Liver (tissue), 9 donors: Measurements from ENCODE around the gene TANGO2. TPM values are rescaled to one million over a fixed set of nuclear protein-coding genes. Genes with fewer than 3 reads are reported as not detected.

Source experiments
- DNase-seq: peaks from one replicate; pipeline ENCODE4 v3.0.0-alpha.2; 2017; ENCODE audit warnings: low spot score
- H3K27ac ChIP-seq, 2 donors: one replicate each; pipeline ENCODE4 v1.7.0; 2013; ENCODE audit warnings: inconsistent platforms in 2 of 2, low read length in 2 of 2, control low read depth in 1 of 2, low read depth in 1 of 2, mild to moderate bottlenecking in 1 of 2
- H3K27me3 ChIP-seq, 4 donors: one replicate each; pipeline versions ENCODE4 v1.6.1 to v1.7.0; 2013; ENCODE audit warnings: low read length in 3 of 4, inconsistent platforms in 1 of 4, mild to moderate bottlenecking in 1 of 4, moderate library complexity in 1 of 4; ENCODE audit not compliant: control insufficient read depth in 4 of 4, insufficient read depth in 4 of 4
- H3K36me3 ChIP-seq, 4 donors: one replicate each; pipeline versions ENCODE4 v1.6.1 to v1.7.0; 2013; ENCODE audit warnings: low read length in 3 of 4, mild to moderate bottlenecking in 3 of 4, low read depth in 1 of 4, moderate library complexity in 1 of 4; ENCODE audit not compliant: control insufficient read depth in 4 of 4, insufficient read depth in 3 of 4
- H3K4me1 ChIP-seq, 4 donors: one replicate each; pipeline versions ENCODE4 v1.6.1 to v1.7.0; 2013; ENCODE audit warnings: low read length in 3 of 4, mild to moderate bottlenecking in 3 of 4, moderate library complexity in 1 of 4; ENCODE audit not compliant: control insufficient read depth in 4 of 4, insufficient read depth in 4 of 4
- H3K4me3 ChIP-seq, 3 donors: one replicate each; pipeline versions ENCODE4 v1.6.1 to v1.7.0; 2013; ENCODE audit warnings: low read length in 3 of 3, control low read depth in 1 of 3, low read depth in 1 of 3, mild to moderate bottlenecking in 1 of 3
- H3K9ac ChIP-seq, 2 donors: one replicate each; pipeline ENCODE4 v1.7.0; 2013; ENCODE audit warnings: low read length in 2 of 2, mild to moderate bottlenecking in 2 of 2, moderate library complexity in 2 of 2, control low read depth in 1 of 2, low read depth in 1 of 2
- H3K9me3 ChIP-seq, 4 donors: one replicate each; pipeline versions ENCODE4 v1.6.1 to v1.7.0; 2013; ENCODE audit warnings: low read length in 3 of 4; ENCODE audit not compliant: control insufficient read depth in 4 of 4
- ATF3 ChIP-seq: IDR thresholded peaks from 2 replicates; pipeline ENCODE4 v1.6.1; 2016; ENCODE audit warnings: antibody characterized with exemption
- CTCF ChIP-seq: fragments of 150-350 bp; IDR thresholded peaks from 2 replicates; pipeline ENCODE4 v1.5.1; 2017; ENCODE audit warnings: improper control_type of control experiment, low read depth, low read length; ENCODE audit not compliant: missing input control
- EGR1 ChIP-seq, 2 donors: IDR thresholded peaks; 2 replicates each; pipeline ENCODE4 v1.6.1; 2016 to 2018; ENCODE audit warnings: antibody characterized with exemption in 2 of 2, low read depth in 2 of 2
- FOXA1 ChIP-seq: IDR thresholded peaks from 2 replicates; pipeline ENCODE4 v1.6.1; 2016; ENCODE audit warnings: antibody characterized with exemption
- FOXA2 ChIP-seq: IDR thresholded peaks from 2 replicates; pipeline ENCODE4 v1.6.1; 2016; ENCODE audit warnings: antibody characterized with exemption
- GABPA ChIP-seq, 2 donors: IDR thresholded peaks in 1 of 2; conservative IDR thresholded peaks in 1 of 2; 2 replicates each; pipeline ENCODE4 v1.6.1; 2016; ENCODE audit warnings: antibody characterized with exemption in 2 of 2, mild to moderate bottlenecking in 1 of 2, moderate library complexity in 1 of 2
- HNF4A ChIP-seq, 2 donors: conservative IDR thresholded peaks; 2 replicates each; pipeline ENCODE4 v1.6.1; 2016; ENCODE audit warnings: antibody characterized with exemption in 2 of 2, mild to moderate bottlenecking in 2 of 2
- HNF4G ChIP-seq: IDR thresholded peaks from 2 replicates; pipeline ENCODE4 v1.6.1; 2016; ENCODE audit warnings: antibody characterized with exemption
- JUND ChIP-seq, 2 donors: IDR thresholded peaks; 2 replicates each; pipeline ENCODE4 v1.6.1; 2016; ENCODE audit warnings: antibody characterized with exemption in 2 of 2
- MAX ChIP-seq: IDR thresholded peaks from 2 replicates; pipeline ENCODE4 v1.6.1; 2016; ENCODE audit warnings: antibody characterized with exemption
- NR2F2 ChIP-seq: IDR thresholded peaks from 2 replicates; pipeline ENCODE4 v1.6.1; 2016; ENCODE audit warnings: antibody characterized with exemption
- REST ChIP-seq: IDR thresholded peaks from 2 replicates; pipeline ENCODE4 v1.6.1; 2016; ENCODE audit warnings: antibody characterized with exemption, mild to moderate bottlenecking
- RXRA ChIP-seq, 2 donors: IDR thresholded peaks; 2 replicates each; pipeline ENCODE4 v1.6.1; 2017 to 2018; ENCODE audit warnings: antibody characterized with exemption in 2 of 2, mild to moderate bottlenecking in 1 of 2
- SP1 ChIP-seq: IDR thresholded peaks from 2 replicates; pipeline ENCODE4 v1.6.1; 2018; ENCODE audit warnings: antibody characterized with exemption, mild to moderate bottlenecking
- TAF1 ChIP-seq: conservative IDR thresholded peaks from 2 replicates; pipeline ENCODE4 v1.6.1; 2016; ENCODE audit warnings: antibody characterized with exemption, mild to moderate bottlenecking
- YY1 ChIP-seq: IDR thresholded peaks from 2 replicates; pipeline ENCODE4 v1.6.1; 2016; ENCODE audit warnings: antibody characterized with exemption, mild to moderate bottlenecking
- ZBTB33 ChIP-seq: IDR thresholded peaks from 2 replicates; pipeline ENCODE4 v1.6.1; 2016; ENCODE audit warnings: antibody characterized with exemption
- WGBS: extraction: QIAGEN DNeasy Blood & Tissue Kit; methylation state at CpG from one replicate; pipeline ENCODE4 v1.1.7; 2013; 5-methylcytosine and 5-hydroxymethylcytosine counted together
- polyA plus RNA-seq, 2 donors: library from polyadenylated mRNA; stranded (reverse) in 1 of 2; unstranded in 1 of 2; fragments of 200-250 nt in 1 of 2; fragments of >200 nt in 1 of 2; fragmentation: Nextera tagmentation in 1 of 2; extraction: Ambion mirVana in 1 of 2; gene quantifications; one replicate each; pipeline versions ENCODE4 v1.2.1 to v1.2.3, GENCODE V29; 2013 to 2015
- total RNA-seq, 2 donors: library from RNA; depleted of rRNA; stranded (reverse); fragments of >200 nt; gene quantifications; one replicate each; pipeline ENCODE4 v1.2.3, GENCODE V29; 2014
- donor health status: healthy.
- donor health status: healthy.
- donor health status: healthy.
- donor health status: healthy.
- donor health status: healthy.

TANGO2 gene
- total and polyA plus RNA-seq, 4 donors, result 10.8 to 153 (median 16.1) TPM

GRCh38 chr22:20017622-20017958 is 3.3 kb upstream of the TANGO2 start:
- H3K27me3 ChIP-seq, result no peaks in the 10 kb centered on the region
- no peak overlapping the region for H3K27ac ChIP-seq
- no peak for DNase-seq
- no peaks in the 10 kb centered on the region for H3K36me3 ChIP-seq
- peaks cover 11 to 62% (median 43%) of the 10 kb centered on the region in 4 donors for H3K4me1 ChIP-seq
- no peaks in the 10 kb centered on the region for H3K9me3 ChIP-seq
- no peak overlapping the region for H3K9ac ChIP-seq
- peak overlapping the region in 1 of 3 donors; percentile 88 for H3K4me3 ChIP-seq
- TF ChIP-seq FOXA1, result no peak
- TF ChIP-seq ATF3, result no peak
- TF ChIP-seq EGR1 (IDR thresholded peaks at IDR 0.05; ENCODE audit: low read depth in 2 of 2), result no peak
- no peak for TF ChIP-seq FOXA2
- TF ChIP-seq MAX, result no peak
- TF ChIP-seq NR2F2, result no peak
- TF ChIP-seq REST, result no peak
- no peak for TF ChIP-seq HNF4A (conservative IDR thresholded peaks at IDR 0.05)
- no peak for TF ChIP-seq SP1
- TF ChIP-seq JUND (IDR thresholded peaks at IDR 0.05), result no peak
- TF ChIP-seq GABPA (IDR thresholded peaks at IDR 0.05 in 1 of 2, conservative IDR thresholded peaks at IDR 0.05 in 1 of 2), result no peak
- no peak for TF ChIP-seq ZBTB33
- TF ChIP-seq RXRA (IDR thresholded peaks at IDR 0.05), result no peak
- TF ChIP-seq TAF1, result no peak
- TF ChIP-seq HNF4G, result no peak
- no peak for TF ChIP-seq CTCF
- 70% methylated on average over 9 of the region's 9 CpGs for WGBS

- H3K4me3 ChIP-seq, result no peak overlapping the region
- WGBS, result 74% methylated on average over 5 of the region's 5 CpGs
- H3K36me3 ChIP-seq, result no peaks in the 10 kb centered on the region
- no peaks in the 10 kb centered on the region for H3K27me3 ChIP-seq
- TF ChIP-seq YY1 (no peak), RXRA (IDR thresholded peaks at IDR 0.05) (no peak), NR2F2 (no peak), REST (no peak), FOXA1 (no peak), GABPA (IDR thresholded peaks at IDR 0.05 in 1 of 2, conservative IDR thresholded peaks at IDR 0.05 in 1 of 2) (no peak), ATF3 (no peak), FOXA2 (no peak), HNF4A (conservative IDR thresholded peaks at IDR 0.05) (no peak), EGR1 (IDR thresholded peaks at IDR 0.05; ENCODE audit: low read depth in 2 of 2) (no peak), ZBTB33 (no peak), TAF1 (no peak), HNF4G (no peak), JUND (IDR thresholded peaks at IDR 0.05) (no peak)
- DNase-seq, result no peak
- H3K9me3 ChIP-seq, result no peaks in the 10 kb centered on the region
- H3K9ac ChIP-seq, result no peak overlapping the region
- H3K4me1 ChIP-seq, result peaks cover 11 to 62% (median 44%) of the 10 kb centered on the region in 4 donors
- H3K27ac ChIP-seq, result no peak overlapping the region
Observed at GRCh38 chr22:20018001-20018400, 2.9 kb upstream of the TANGO2 start.
